ENCODE measurements around the gene STAC.

Gene STAC

GRCh38 chr3:36373084-36373483 lies 7.2 kb upstream of the STAC start:
- TF ChIP-seq FOXP2 (optimal IDR thresholded peaks at IDR 0.05; ENCODE audit: borderline replicate concordance, extremely low read depth, extremely low read length, insufficient read depth) (no peak), POLR2AphosphoS5 (IDR thresholded peaks at IDR 0.05; ENCODE audit: low read depth, low read length) (no peak)

- TF ChIP-seq POLR2AphosphoS5 (IDR thresholded peaks at IDR 0.05; ENCODE audit: low read depth, low read length) (no peak), REST (IDR thresholded peaks at IDR 0.05; ENCODE audit: insufficient read depth in 1 of 2, low read depth in 2 of 2, low read length in 2 of 2) (no peak), SIN3A (IDR thresholded peaks at IDR 0.05; ENCODE audit: borderline replicate concordance, insufficient read depth, low read length) (no peak), FOXP2 (optimal IDR thresholded peaks at IDR 0.05; ENCODE audit: borderline replicate concordance, extremely low read depth, extremely low read length, insufficient read depth) (no peak), TAF1 (IDR thresholded peaks at IDR 0.05; ENCODE audit: borderline replicate concordance, insufficient read depth, low read length) (no peak)
Measured at GRCh38 chr3:36373666-36374065, 6.6 kb upstream of the STAC start.

DNA sequence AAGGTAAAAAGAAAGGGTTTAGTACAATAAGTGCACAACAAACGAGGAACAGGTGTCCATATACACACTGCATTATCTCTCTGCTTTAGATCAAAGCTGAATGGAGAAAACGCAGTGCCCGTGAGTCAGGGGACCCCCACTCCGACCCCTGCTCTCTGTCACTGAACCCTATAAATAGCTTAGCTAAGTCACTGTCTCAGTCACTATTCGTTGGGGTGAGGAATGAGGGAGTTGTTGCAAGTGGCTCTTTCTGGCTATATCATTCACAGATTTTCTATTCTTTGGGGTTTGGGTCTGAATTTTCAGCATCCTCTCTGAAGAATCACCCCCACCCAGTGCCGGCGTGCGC lies 458 bp upstream of the STAC start:
- TF ChIP-seq REST (IDR thresholded peaks at IDR 0.05; ENCODE audit: insufficient read depth in 1 of 2, low read depth in 2 of 2, low read length in 2 of 2) = no peak
- no peak for TF ChIP-seq SIN3A (IDR thresholded peaks at IDR 0.05; ENCODE audit: borderline replicate concordance, insufficient read depth, low read length)
- no peak for TF ChIP-seq TAF1 (IDR thresholded peaks at IDR 0.05; ENCODE audit: borderline replicate concordance, insufficient read depth, low read length)
- TF ChIP-seq FOXP2 (optimal IDR thresholded peaks at IDR 0.05; ENCODE audit: borderline replicate concordance, extremely low read depth, extremely low read length, insufficient read depth) = no peak
- TF ChIP-seq POLR2AphosphoS5 (IDR thresholded peaks at IDR 0.05; ENCODE audit: low read depth, low read length) = no peak

GRCh38 chr3:36381311-36381956 lies 1.1 kb downstream of the STAC start:
- no peak for TF ChIP-seq FOXP2 (optimal IDR thresholded peaks at IDR 0.05; ENCODE audit: borderline replicate concordance, extremely low read depth, extremely low read length, insufficient read depth)
- TF ChIP-seq TAF1 (IDR thresholded peaks at IDR 0.05; ENCODE audit: borderline replicate concordance, insufficient read depth, low read length) = no peak

- TF ChIP-seq TAF1 (IDR thresholded peaks at IDR 0.05; ENCODE audit: borderline replicate concordance, insufficient read depth, low read length) (no peak), POLR2AphosphoS5 (IDR thresholded peaks at IDR 0.05; ENCODE audit: low read depth, low read length) (no peak), SIN3A (IDR thresholded peaks at IDR 0.05; ENCODE audit: borderline replicate concordance, insufficient read depth, low read length) (no peak), FOXP2 (optimal IDR thresholded peaks at IDR 0.05; ENCODE audit: borderline replicate concordance, extremely low read depth, extremely low read length, insufficient read depth) (no peak), REST (IDR thresholded peaks at IDR 0.05; ENCODE audit: insufficient read depth in 1 of 2, low read depth in 2 of 2, low read length in 2 of 2) (no peak)
Measured at GRCh38 chr3:36393563-36393962, 13.3 kb downstream of the STAC start.

DNA sequence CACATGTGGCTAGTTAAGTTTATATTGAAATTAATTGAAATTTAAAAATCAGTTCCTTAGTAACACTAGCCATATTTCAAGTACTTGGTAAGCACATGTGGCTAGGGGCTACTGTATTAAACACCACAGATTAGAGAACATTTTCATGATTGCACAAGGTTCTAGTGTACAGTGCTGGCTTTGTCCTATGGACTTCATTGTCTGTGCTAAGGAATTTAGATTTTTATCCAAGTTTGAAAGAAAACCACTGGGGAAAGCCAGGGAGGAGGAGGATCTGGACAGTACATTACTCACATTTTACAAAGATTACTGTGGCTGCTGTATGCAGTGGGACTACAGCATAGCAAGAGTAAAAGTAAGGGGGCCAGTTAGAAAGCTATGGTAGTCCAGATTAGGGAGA lies 13.9 kb downstream of the STAC start:
- TF ChIP-seq FOXP2 (optimal IDR thresholded peaks at IDR 0.05; ENCODE audit: borderline replicate concordance, extremely low read depth, extremely low read length, insufficient read depth) = no peak
- TF ChIP-seq REST (IDR thresholded peaks at IDR 0.05; ENCODE audit: insufficient read depth in 1 of 2, low read depth in 2 of 2, low read length in 2 of 2) = no peak
- no peak for TF ChIP-seq SIN3A (IDR thresholded peaks at IDR 0.05; ENCODE audit: borderline replicate concordance, insufficient read depth, low read length)
- no peak for TF ChIP-seq POLR2AphosphoS5 (IDR thresholded peaks at IDR 0.05; ENCODE audit: low read depth, low read length)
- no peak for TF ChIP-seq TAF1 (IDR thresholded peaks at IDR 0.05; ENCODE audit: borderline replicate concordance, insufficient read depth, low read length)
